ENCODE measurements around the gene TSPAN4. TPM values are rescaled to one million over a fixed set of nuclear protein-coding genes. Genes with fewer than 3 reads are reported as not detected.

Gene TSPAN4
- total RNA-seq, 6 experiments from 2014 or later, result 193 to 267 (median 212) TPM

GRCh38 chr11:855796-856195 is 13.1 kb downstream of the TSPAN4 start:
- TF ChIP-seq CTCF (IDR thresholded peaks at IDR 0.05), result peak; percentile 27; the same call in 1 of the 2 replicates
- H3K36me3 Mint-ChIP-seq (ENCODE audit: low read depth), result no peaks in the 10 kb centered on the region
- no peaks in the 10 kb centered on the region for H3K9me3 Mint-ChIP-seq
- no peak overlapping the region for H3K4me3 Mint-ChIP-seq
- no peak overlapping the region for H3K27ac Mint-ChIP-seq
- H3K4me1 Mint-ChIP-seq (ENCODE audit: low read depth), result peaks cover 6% of the 10 kb centered on the region; the same call in 1 of the 2 replicates
- peaks cover 7% of the 10 kb centered on the region for H3K27me3 Mint-ChIP-seq (ENCODE audit: insufficient read depth)
- DNase-seq, result no peak

- TF ChIP-seq CTCF (IDR thresholded peaks at IDR 0.05), result no peak
- Mint-ChIP-seq H3K4me3 (no peak overlapping the region), H3K27ac (no peak overlapping the region), H3K36me3 (ENCODE audit: low read depth) (no peaks in the 10 kb centered on the region), H3K4me1 (ENCODE audit: low read depth) (peaks cover 6% of the 10 kb centered on the region; the same call in 1 of the 2 replicates), H3K9me3 (no peaks in the 10 kb centered on the region), H3K27me3 (ENCODE audit: insufficient read depth) (peaks cover 11% of the 10 kb centered on the region)
- DNase-seq, result no peak
Measured at GRCh38 chr11:856397-856796, 13.7 kb downstream of the TSPAN4 start.

GRCh38 chr11:858053-858761 is 15.6 kb downstream of the TSPAN4 start:
- Mint-ChIP-seq H3K4me3 (no peak overlapping the region), H3K27me3 (ENCODE audit: insufficient read depth) (peaks cover 13% of the 10 kb centered on the region), H3K9me3 (no peaks in the 10 kb centered on the region), H3K36me3 (ENCODE audit: low read depth) (no peaks in the 10 kb centered on the region), H3K4me1 (ENCODE audit: low read depth) (peaks cover 6% of the 10 kb centered on the region; the same call in 1 of the 2 replicates), H3K27ac (no peak overlapping the region)
- no peak for DNase-seq
- no peak for TF ChIP-seq CTCF (IDR thresholded peaks at IDR 0.05)

GRCh38 chr11:858762-859339 is 16.2 kb downstream of the TSPAN4 start:
- H3K9me3 Mint-ChIP-seq, result no peaks in the 10 kb centered on the region
- no peak overlapping the region for H3K27ac Mint-ChIP-seq
- H3K36me3 Mint-ChIP-seq (ENCODE audit: low read depth), result no peaks in the 10 kb centered on the region
- no peak overlapping the region for H3K4me3 Mint-ChIP-seq
- H3K4me1 Mint-ChIP-seq (ENCODE audit: low read depth), result peaks cover 6% of the 10 kb centered on the region; the same call in 1 of the 2 replicates
- DNase-seq, result no peak
- peaks cover 13% of the 10 kb centered on the region for H3K27me3 Mint-ChIP-seq (ENCODE audit: insufficient read depth)
- no peak for TF ChIP-seq CTCF (IDR thresholded peaks at IDR 0.05)

- DNase-seq, result peak; percentile 57
- Mint-ChIP-seq H3K4me1 (ENCODE audit: low read depth) (peaks cover 6% of the 10 kb centered on the region; the same call in 1 of the 2 replicates), H3K36me3 (ENCODE audit: low read depth) (no peaks in the 10 kb centered on the region), H3K9me3 (no peaks in the 10 kb centered on the region), H3K4me3 (peak overlapping the region; percentile 41; the same call in 1 of the 2 replicates), H3K27ac (peak overlapping the region; percentile 21; the same call in 1 of the 2 replicates), H3K27me3 (ENCODE audit: insufficient read depth) (peaks cover 13% of the 10 kb centered on the region)
- no peak for TF ChIP-seq CTCF (IDR thresholded peaks at IDR 0.05)
Measured at GRCh38 chr11:859394-860131, 16.9 kb downstream of the TSPAN4 start.
